SK-N-SH (cell line): ENCODE measurements around the gene CYP2F1. TPM values are rescaled to one million over a fixed set of nuclear protein-coding genes. Genes with fewer than 3 reads are reported as not detected.

ENCODE experiments used
- CTCF ChIA-PET: fragments of 300-600, 350-600 bp; formaldehyde crosslinking; extraction: SDS; loops from one replicate; lab custom pipeline; 2021; lab: Yijun Ruan, JAX
- POLR2A ChIA-PET: fragments of 350-600 bp; sonication (Branson Sonifier 250); formaldehyde crosslinking; extraction: SDS; loops from one replicate; lab custom pipeline; 2020; ENCODE audit warnings: antibody characterized with exemption, inconsistent platforms; lab: Yijun Ruan, JAX
- DNase-seq: peaks from one replicate; pipeline ENCODE4 v3.0.0; 2012
- H2AFZ ChIP-seq: fragments of 200-600 bp; sonication (generic); 2 replicates; pipeline ENCODE4 v1.8.1; 2016; ENCODE audit warnings: antibody characterized with exemption, mild to moderate bottlenecking, low read depth
- H3F3A ChIP-seq: fragments of 200-600 bp; sonication (generic); replicated peaks from 2 replicates; pipeline ENCODE3; 2016; ENCODE audit warnings: antibody characterized with exemption, mild to moderate bottlenecking; ENCODE audit not compliant: insufficient read depth
- H3K27ac ChIP-seq, 2 experiments: fragments of 200-500 bp in 1 of 2; fragments of 200-600 bp in 1 of 2; sonication (Bioruptor generic) in 1 of 2; sonication (generic), shearing (Covaris generic) in 1 of 2; 2 replicates each; pipeline versions ENCODE4 v1.5.1 to v1.6.1; 2014 to 2016; ENCODE audit warnings: low read depth in 2 of 2, inconsistent platforms in 1 of 2, low read length in 1 of 2, mild to moderate bottlenecking in 1 of 2, mixed read lengths in 1 of 2
- H3K27me3 ChIP-seq: fragments of 200-600 bp; sonication (generic), shearing (Covaris generic); 2 replicates; pipeline ENCODE4 v1.6.1; 2016; ENCODE audit warnings: mixed run types; ENCODE audit not compliant: insufficient read depth
- H3K36me3 ChIP-seq, 2 experiments: fragments of 200-500 bp in 1 of 2; fragments of 200-600 bp in 1 of 2; sonication (Bioruptor generic) in 1 of 2; sonication (generic) in 1 of 2; replicated peaks in 1 of 2; 2 replicates each; pipeline versions ENCODE3 to v1.5.1; 2014 to 2016; ENCODE audit warnings: low read length in 1 of 2, mild to moderate bottlenecking in 1 of 2; ENCODE audit not compliant: insufficient read depth in 2 of 2, control insufficient read depth in 1 of 2
- H3K4me1 ChIP-seq, 2 experiments: fragments of 200-500 bp in 1 of 2; fragments of 200-600 bp in 1 of 2; sonication (Bioruptor generic) in 1 of 2; sonication (generic), shearing (Covaris generic) in 1 of 2; 2 replicates each; pipeline versions ENCODE4 v1.5.1 to v1.6.1; 2014 to 2016; ENCODE audit warnings: low read depth in 1 of 2, low read length in 1 of 2, mixed run types in 1 of 2; ENCODE audit not compliant: insufficient read depth in 2 of 2, control insufficient read depth in 1 of 2
- H3K4me2 ChIP-seq: fragments of 200-600 bp; sonication (generic), shearing (Covaris generic); 2 replicates; pipeline ENCODE4 v1.6.1; 2017; ENCODE audit warnings: mixed run types
- H3K4me3 ChIP-seq, 2 experiments: fragments of 200-500 bp in 1 of 2; fragments of 200-600 bp in 1 of 2; sonication (Bioruptor generic) in 1 of 2; sonication (generic), shearing (Covaris generic) in 1 of 2; 2 replicates each; pipeline versions ENCODE4 v1.5.1 to v1.8.1; 2014 to 2016; ENCODE audit warnings: low read depth in 2 of 2, inconsistent platforms in 1 of 2, low read length in 1 of 2, mild to moderate bottlenecking in 1 of 2, mixed read lengths in 1 of 2, moderate library complexity in 1 of 2
- H3K79me2 ChIP-seq: fragments of 200-600 bp; sonication (generic); 2 replicates; pipeline ENCODE4 v1.8.1; 2017; ENCODE audit warnings: mild to moderate bottlenecking; ENCODE audit not compliant: insufficient read depth
- H3K9ac ChIP-seq: fragments of 200-600 bp; sonication (generic); 2 replicates; pipeline ENCODE4 v1.6.1; 2017; ENCODE audit warnings: mixed run types
- H3K9me2 ChIP-seq: fragments of 200-600 bp; sonication (generic); 2 replicates; pipeline ENCODE4 v1.6.1; 2017; ENCODE audit warnings: mixed run types
- H3K9me3 ChIP-seq: fragments of 200-600 bp; sonication (generic); 2 replicates; pipeline ENCODE4 v1.6.1; 2017; ENCODE audit warnings: mixed run types, mild to moderate bottlenecking, moderate library complexity
- H4K20me1 ChIP-seq: fragments of 200-600 bp; sonication (generic); 2 replicates; pipeline ENCODE4 v1.6.1; 2017; ENCODE audit warnings: mild to moderate bottlenecking, mixed run types; ENCODE audit not compliant: insufficient read depth
- CHD2 ChIP-seq: fragments of 150-350 bp; IDR thresholded peaks from 2 replicates; pipeline ENCODE4 v1.6.1; 2018; ENCODE audit warnings: low read length; ENCODE audit not compliant: partially characterized antibody
- ELF1 ChIP-seq: IDR thresholded peaks from 2 replicates; pipeline ENCODE4 v1.4.0; 2012
- EP300 ChIP-seq, 2 experiments: IDR thresholded peaks; 2 replicates each; pipeline versions ENCODE4 v1.4.0 to v1.6.1; 2012; ENCODE audit warnings: borderline replicate concordance in 1 of 2, low read depth in 1 of 2, low read length in 1 of 2
- EZH2phosphoT487 ChIP-seq: fragments of 200-600 bp; sonication (generic); IDR thresholded peaks from 2 replicates; pipeline ENCODE4 v1.6.1; 2017; ENCODE audit warnings: low read depth, mixed run types, mild to moderate bottlenecking, antibody characterized with exemption, moderate library complexity, borderline replicate concordance
- FOSL2 ChIP-seq: IDR thresholded peaks from 2 replicates; pipeline ENCODE4 v1.4.0; 2012; ENCODE audit warnings: low read depth, mild to moderate bottlenecking, moderate library complexity, borderline replicate concordance
- GABPA ChIP-seq: IDR thresholded peaks from 2 replicates; pipeline ENCODE4 v1.4.0; 2012; ENCODE audit warnings: low read depth, mild to moderate bottlenecking
- GATA2 ChIP-seq: sonication (generic); formaldehyde crosslinking; IDR thresholded peaks from 2 replicates; pipeline ENCODE4 v1.5.0; 2020; ENCODE audit warnings: mild to moderate bottlenecking, missing genetic modification reagents
- JUND ChIP-seq: IDR thresholded peaks from 2 replicates; pipeline ENCODE4 v1.4.0; 2012
- MEF2A ChIP-seq: IDR thresholded peaks from 2 replicates; pipeline ENCODE4 v1.4.0; 2012; ENCODE audit warnings: low read depth, borderline replicate concordance
- MXI1 ChIP-seq: IDR thresholded peaks from 2 replicates; pipeline ENCODE4 v1.6.1; 2012; ENCODE audit warnings: mild to moderate bottlenecking, low read depth, low read length, improper control_type of control experiment
- NFIC ChIP-seq: IDR thresholded peaks from 2 replicates; pipeline ENCODE4 v1.4.0; 2012; ENCODE audit warnings: borderline replicate concordance
- NRF1 ChIP-seq: IDR thresholded peaks from 2 replicates; pipeline ENCODE4 v1.6.1; 2012; ENCODE audit warnings: low read depth, mild to moderate bottlenecking, low read length
- POLR2AphosphoS5 ChIP-seq: IDR thresholded peaks from 2 replicates; pipeline ENCODE4 v1.6.1; 2012; ENCODE audit warnings: low read depth, low read length
- RAD21 ChIP-seq: IDR thresholded peaks from 2 replicates; pipeline ENCODE4 v1.6.1; 2012; ENCODE audit warnings: mild to moderate bottlenecking, low read length
- RCOR1 ChIP-seq: fragments of 150-350 bp; IDR thresholded peaks from 2 replicates; pipeline ENCODE4 v1.6.1; 2017; ENCODE audit warnings: antibody characterized with exemption, low read length
- RFX5 ChIP-seq: IDR thresholded peaks from 2 replicates; pipeline ENCODE4 v1.6.1; 2012; ENCODE audit warnings: mild to moderate bottlenecking, improper control_type of control experiment, low read length
- RXRA ChIP-seq: IDR thresholded peaks from 2 replicates; pipeline ENCODE4 v1.4.0; 2012; ENCODE audit warnings: low read depth, mild to moderate bottlenecking, borderline replicate concordance
- SIN3A ChIP-seq: IDR thresholded peaks from 2 replicates; pipeline ENCODE4 v1.6.1; 2012; ENCODE audit warnings: low read depth, mild to moderate bottlenecking, low read length, moderate library complexity, borderline replicate concordance
- SMC3 ChIP-seq: IDR thresholded peaks from 2 replicates; pipeline ENCODE4 v1.6.1; 2012; ENCODE audit warnings: low read depth, low read length, improper control_type of control experiment
- TAF1 ChIP-seq: IDR thresholded peaks from 2 replicates; pipeline ENCODE4 v1.6.1; 2012; ENCODE audit warnings: low read depth, mild to moderate bottlenecking, low read length, moderate library complexity, borderline replicate concordance
- TCF12 ChIP-seq: IDR thresholded peaks from 2 replicates; pipeline ENCODE4 v1.4.0; 2012
- WGBS: methylation state at CpG from one replicate; pipeline ENCODE4 v1.1.6; 2017; ENCODE audit warnings: low lambda C conversion rate; 5-methylcytosine and 5-hydroxymethylcytosine counted together
- polyA plus RNA-seq, 3 experiments: library from polyadenylated mRNA; depleted of rRNA; stranded (reverse); fragments of >200 nt; gene quantifications; 2 replicates each; pipeline ENCODE4 v1.2.3, GENCODE V29; 2012
- TF ChIP-seq, protein P1 (sequence below): IDR thresholded peaks from 2 replicates; pipeline ENCODE4; 2012
- TF ChIP-seq, protein P2 (sequence below): IDR thresholded peaks from 2 replicates; pipeline ENCODE4 v1.4.0; 2012; ENCODE audit warnings: low read depth, borderline replicate concordance
- TF ChIP-seq, protein P3 (sequence below): fragments of 200-600 bp; sonication (generic); IDR thresholded peaks from 2 replicates; pipeline ENCODE4 v1.6.1; 2017; ENCODE audit warnings: antibody characterized with exemption, mild to moderate bottlenecking, moderate library complexity

CYP2F1 gene
- polyA plus RNA-seq, 1 of the 3 experiments (the other 2 are of a cell fraction): not detected

DNA sequence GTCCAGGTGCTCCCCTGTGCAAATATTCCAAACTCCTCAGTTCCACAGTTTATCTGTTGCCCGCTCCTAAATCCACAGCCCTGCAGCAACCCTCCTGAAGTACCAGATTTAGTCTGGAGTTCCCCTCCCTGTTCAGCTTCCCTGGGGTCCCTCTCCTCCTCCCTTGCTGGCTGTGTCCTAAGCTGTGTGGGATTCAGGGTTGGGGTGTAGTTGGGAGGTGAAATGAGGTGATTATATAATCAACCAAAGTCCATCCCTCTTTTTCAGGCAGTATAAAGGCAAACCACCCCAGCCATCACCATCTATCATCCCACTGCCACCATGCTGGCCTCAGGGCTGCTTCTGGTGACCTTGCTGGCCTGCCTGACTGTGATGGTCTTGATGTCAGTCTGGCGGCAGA, 26.1 kb upstream of the CYP2F1 start, which contains the start of gene CYP2A13:
Gene CYP2A13 (plus strand): TSS at position 301 of the 400 bp plus-strand sequence. CDS start 21 bp downstream, at position 322.
- WGBS: 10% methylated on average over 2 of the region's 2 CpGs
- H3K79me2 ChIP-seq: no peaks in the 10 kb centered on the region

DNA sequence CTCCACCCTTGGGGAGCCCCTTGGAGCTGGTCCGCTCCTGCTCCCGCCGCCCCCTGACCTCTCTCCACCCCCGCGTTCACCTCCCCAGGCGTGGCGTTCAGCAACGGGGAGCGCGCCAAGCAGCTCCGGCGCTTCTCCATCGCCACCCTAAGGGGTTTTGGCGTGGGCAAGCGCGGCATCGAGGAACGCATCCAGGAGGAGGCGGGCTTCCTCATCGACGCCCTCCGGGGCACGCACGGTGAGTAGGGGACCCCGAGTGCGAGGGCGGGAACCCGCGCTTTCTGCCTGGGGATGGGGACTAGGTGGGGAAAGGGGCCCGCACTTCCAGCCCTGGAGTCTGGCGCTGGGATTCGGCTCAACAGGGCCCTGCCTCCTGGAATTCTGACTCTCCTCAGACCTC, 24.3 kb upstream of the CYP2F1 start:
- Histone ChIP-seq H3K79me2 (no peaks in the 10 kb centered on the region), H3K9me2 (no peaks in the 10 kb centered on the region), H2AFZ (no peak overlapping the region), H3K4me3 (no peak overlapping the region), H3K9me3 (no peaks in the 10 kb centered on the region), H3K4me1 (no peaks in the 10 kb centered on the region), H3F3A (no peaks in the 10 kb centered on the region), H3K36me3 (no peaks in the 10 kb centered on the region), H3K4me2 (no peak overlapping the region), H4K20me1 (no peaks in the 10 kb centered on the region), H3K27me3 (peaks cover 60% of the 10 kb centered on the region), H3K27ac (no peak overlapping the region), H3K9ac (no peak overlapping the region)
- POLR2A ChIA-PET: no interaction called here
- CTCF ChIA-PET: no interaction called here
- WGBS: 10% methylated on average over 21 of the region's 32 CpGs
- DNase-seq: no peak
- TF ChIP-seq SIN3A (no peak), NRF1 (no peak), RAD21 (no peak), EZH2phosphoT487 (no peak), FOSL2 (no peak), EP300 (IDR thresholded peaks at IDR 0.05; ENCODE audit: borderline replicate concordance in 1 of 2, low read depth in 1 of 2, low read length in 1 of 2) (no peak), ELF1 (no peak), TCF12 (no peak), JUND (no peak), POLR2AphosphoS5 (no peak)
- TF ChIP-seq, protein P1, sequence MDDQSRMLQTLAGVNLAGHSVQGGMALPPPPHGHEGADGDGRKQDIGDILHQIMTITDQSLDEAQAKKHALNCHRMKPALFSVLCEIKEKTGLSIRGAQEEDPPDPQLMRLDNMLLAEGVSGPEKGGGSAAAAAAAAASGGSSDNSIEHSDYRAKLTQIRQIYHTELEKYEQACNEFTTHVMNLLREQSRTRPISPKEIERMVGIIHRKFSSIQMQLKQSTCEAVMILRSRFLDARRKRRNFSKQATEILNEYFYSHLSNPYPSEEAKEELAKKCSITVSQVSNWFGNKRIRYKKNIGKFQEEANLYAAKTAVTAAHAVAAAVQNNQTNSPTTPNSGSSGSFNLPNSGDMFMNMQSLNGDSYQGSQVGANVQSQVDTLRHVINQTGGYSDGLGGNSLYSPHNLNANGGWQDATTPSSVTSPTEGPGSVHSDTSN: no peak

More for the DNA sequence above, 26.1 kb upstream of the CYP2F1 start, which contains the start of gene CYP2A13:
- Histone ChIP-seq H3K36me3 (no peaks in the 10 kb centered on the region), H2AFZ (no peak within 1 kb of the TSS), H3K9ac (no peak within 1 kb of the TSS), H3K27ac (no peak within 1 kb of the TSS), H3K9me3 (no peaks in the 10 kb centered on the region), H3K4me2 (no peak within 1 kb of the TSS), H3K9me2 (no peaks in the 10 kb centered on the region), H3K27me3 (peaks cover 42% of the 10 kb centered on the region), H3F3A (no peaks in the 10 kb centered on the region), H3K4me1 (no peaks in the 10 kb centered on the region), H4K20me1 (no peaks in the 10 kb centered on the region), H3K4me3 (no peak within 1 kb of the TSS)
- CTCF ChIA-PET: no interaction called here
- TF ChIP-seq POLR2AphosphoS5 (no peak), NRF1 (no peak), CHD2 (no peak), TAF1 (no peak), MEF2A (no peak), RAD21 (no peak), ELF1 (no peak), RFX5 (no peak), GATA2 (CRISPR knock-in tag) (no peak), RXRA (no peak), MXI1 (no peak), GABPA (no peak), NFIC (no peak), SMC3 (no peak), RCOR1 (no peak)
- TF ChIP-seq, protein P2, sequence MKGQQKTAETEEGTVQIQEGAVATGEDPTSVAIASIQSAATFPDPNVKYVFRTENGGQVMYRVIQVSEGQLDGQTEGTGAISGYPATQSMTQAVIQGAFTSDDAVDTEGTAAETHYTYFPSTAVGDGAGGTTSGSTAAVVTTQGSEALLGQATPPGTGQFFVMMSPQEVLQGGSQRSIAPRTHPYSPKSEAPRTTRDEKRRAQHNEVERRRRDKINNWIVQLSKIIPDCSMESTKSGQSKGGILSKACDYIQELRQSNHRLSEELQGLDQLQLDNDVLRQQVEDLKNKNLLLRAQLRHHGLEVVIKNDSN: no peak
- TF ChIP-seq, protein P1: no peak
- TF ChIP-seq, protein P3, sequence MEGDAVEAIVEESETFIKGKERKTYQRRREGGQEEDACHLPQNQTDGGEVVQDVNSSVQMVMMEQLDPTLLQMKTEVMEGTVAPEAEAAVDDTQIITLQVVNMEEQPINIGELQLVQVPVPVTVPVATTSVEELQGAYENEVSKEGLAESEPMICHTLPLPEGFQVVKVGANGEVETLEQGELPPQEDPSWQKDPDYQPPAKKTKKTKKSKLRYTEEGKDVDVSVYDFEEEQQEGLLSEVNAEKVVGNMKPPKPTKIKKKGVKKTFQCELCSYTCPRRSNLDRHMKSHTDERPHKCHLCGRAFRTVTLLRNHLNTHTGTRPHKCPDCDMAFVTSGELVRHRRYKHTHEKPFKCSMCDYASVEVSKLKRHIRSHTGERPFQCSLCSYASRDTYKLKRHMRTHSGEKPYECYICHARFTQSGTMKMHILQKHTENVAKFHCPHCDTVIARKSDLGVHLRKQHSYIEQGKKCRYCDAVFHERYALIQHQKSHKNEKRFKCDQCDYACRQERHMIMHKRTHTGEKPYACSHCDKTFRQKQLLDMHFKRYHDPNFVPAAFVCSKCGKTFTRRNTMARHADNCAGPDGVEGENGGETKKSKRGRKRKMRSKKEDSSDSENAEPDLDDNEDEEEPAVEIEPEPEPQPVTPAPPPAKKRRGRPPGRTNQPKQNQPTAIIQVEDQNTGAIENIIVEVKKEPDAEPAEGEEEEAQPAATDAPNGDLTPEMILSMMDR: no peak
- POLR2A ChIA-PET: no interaction called here
- no peak for DNase-seq
